NOMO-1 (cell line): ENCODE data around the gene PCARE.

Experiments
- DNase-seq, 2 experiments: peaks; one replicate each; lab custom pipeline; 2025; ENCODE audit not compliant: unreplicated experiment in 2 of 2; lab: John Stamatoyannopoulos, UW

Gene PCARE

GRCh38 chr2:29064346-29064715 is 10.0 kb downstream of the PCARE start:
- no peak for DNase-seq

DNA sequence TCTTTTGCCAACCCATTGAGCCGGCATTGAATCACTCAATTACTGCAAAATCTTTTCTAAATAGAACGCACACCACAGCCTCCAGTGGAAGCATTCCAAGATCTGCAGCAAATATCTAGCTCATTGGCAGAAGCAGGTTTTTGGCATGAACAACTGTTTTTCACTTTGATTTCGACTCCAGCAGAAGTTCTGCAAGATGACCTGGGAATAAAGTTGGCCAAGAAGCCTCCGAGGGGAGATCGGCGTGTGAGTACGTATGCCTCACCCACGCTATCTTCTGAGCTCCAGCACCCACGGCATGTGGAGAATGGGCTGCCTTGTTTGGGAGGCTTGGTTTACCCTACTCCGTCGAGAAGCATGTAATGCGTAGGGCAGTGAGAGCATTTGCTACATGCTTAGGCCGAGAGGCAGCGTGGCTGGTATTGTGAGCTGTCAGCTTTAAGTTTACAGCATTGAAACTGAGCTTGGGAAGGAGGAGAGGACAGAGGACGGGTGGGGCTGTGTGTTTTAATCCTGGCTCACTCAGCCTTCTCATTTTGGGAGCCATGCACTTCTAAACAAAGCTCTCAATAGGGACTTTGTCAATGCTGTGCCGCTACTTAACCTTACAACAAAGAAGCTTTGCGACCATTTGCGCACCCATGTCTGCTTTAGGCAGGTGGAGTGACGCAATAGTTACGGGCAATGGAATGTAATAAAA is 10.5 kb downstream of the PCARE start:
- no peak for DNase-seq

DNA sequence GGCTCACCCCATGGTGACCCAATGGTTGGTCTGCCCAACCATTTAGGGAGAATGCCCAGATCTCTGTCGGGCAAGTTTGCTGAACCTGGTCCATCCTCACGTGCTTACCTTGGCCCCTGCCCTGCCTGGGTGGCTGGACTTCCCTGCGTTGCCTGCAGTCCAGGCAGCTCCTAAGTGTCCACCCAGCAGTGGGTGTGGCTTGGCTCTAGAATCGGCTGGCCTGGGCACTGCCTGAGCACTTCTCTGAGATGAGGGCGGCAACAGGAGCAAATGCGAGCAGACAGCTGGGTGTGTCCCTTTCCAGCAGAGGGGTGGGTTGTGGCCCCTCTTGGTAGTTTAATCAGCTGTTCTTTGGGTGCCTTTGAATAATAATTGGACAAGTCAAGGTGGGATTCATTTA is 11.3 kb downstream of the PCARE start:
- DNase-seq, result no peak

DNA sequence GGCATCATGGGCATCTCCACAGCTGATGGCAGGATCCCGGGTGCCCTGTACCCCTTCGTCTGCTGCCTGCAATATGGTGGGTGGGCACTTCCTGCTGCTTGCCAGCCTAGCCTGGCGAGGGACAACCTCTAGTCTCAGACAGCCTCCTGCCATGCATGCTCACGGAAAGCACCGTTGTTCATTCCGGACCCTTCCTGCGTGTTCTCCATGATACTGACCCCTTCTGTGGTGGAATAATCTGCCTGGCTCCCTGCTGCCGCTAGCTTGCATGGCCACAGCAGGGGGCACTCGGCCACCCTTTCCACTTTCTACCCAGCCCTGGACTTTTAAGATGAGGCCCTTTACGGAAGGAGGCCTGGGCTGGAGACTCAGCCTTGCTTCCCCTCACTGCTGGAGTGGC is 12.0 kb downstream of the PCARE start:
- DNase-seq, result no peak

- no peak for DNase-seq
These were observed 12.7 kb downstream of the PCARE start for GRCh38 chr2:29061616-29062015.

GRCh38 chr2:29061176-29061575 is 13.1 kb downstream of the PCARE start:
- DNase-seq, result no peak

DNA sequence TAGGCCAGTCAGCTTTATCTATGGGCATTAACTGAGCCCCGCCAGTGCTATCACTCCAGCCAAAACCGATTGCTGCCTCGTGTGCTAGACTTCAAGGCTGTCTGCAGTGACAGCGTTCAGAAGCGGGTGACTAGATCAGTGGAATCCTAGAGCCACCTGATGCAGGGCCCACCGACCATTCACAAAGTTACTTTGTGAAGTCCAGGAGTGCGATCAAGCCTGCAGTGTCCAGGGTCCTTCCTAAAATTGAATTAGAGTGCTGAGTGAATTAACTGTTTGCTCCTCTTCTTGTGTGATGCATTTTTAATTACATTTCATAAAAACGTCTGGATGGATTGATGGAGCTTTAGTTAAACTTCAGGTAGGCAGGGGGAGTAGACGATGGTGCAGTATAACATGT is 13.9 kb downstream of the PCARE start:
- DNase-seq, result no peak

- no peak for DNase-seq
These were observed 14.7 kb downstream of the PCARE start for GRCh38 chr2:29059624-29060023.

DNA sequence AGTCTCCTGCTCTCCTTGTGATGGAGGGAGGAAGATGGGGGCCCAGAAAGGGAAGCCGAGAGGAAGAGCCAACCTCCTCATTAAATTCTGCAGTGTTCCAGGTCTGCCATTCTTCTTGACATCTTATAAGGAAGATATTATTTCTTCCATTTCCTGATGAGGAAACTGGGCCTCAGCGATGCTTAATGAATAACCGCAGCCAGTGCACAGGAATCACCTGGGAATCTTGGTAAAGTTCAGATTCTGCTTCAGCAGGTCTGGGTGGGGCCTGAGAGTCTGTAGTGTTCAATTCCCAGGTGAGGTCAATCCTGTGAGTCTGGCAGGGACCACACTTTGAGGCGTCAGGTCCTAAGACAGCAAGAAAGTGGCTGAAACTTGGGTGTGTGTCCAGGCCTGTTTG is 17.3 kb downstream of the PCARE start:
- DNase-seq, result no peak

DNA sequence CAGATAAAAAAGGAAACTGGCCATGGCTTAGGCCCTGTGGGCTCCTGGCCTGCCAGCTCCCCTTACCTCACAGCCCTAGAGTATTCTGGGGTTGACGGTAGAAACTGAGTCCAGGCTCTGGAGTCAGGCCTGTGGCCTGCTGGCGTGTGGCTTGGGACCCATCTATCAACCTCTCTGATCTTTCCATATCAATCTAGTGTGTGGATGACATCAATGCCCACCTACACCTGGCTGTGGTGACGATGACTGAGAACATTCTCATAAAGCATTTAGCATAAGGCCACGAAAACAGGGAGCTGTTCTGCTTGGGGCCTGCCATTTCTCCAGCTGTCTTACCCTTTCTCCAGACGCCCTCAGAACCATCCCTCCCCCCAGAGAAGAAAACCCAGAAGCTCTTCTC is 17.9 kb downstream of the PCARE start:
- no peak for DNase-seq

- no peak for DNase-seq
These were observed 18.7 kb downstream of the PCARE start for GRCh38 chr2:29055601-29056000.

DNA sequence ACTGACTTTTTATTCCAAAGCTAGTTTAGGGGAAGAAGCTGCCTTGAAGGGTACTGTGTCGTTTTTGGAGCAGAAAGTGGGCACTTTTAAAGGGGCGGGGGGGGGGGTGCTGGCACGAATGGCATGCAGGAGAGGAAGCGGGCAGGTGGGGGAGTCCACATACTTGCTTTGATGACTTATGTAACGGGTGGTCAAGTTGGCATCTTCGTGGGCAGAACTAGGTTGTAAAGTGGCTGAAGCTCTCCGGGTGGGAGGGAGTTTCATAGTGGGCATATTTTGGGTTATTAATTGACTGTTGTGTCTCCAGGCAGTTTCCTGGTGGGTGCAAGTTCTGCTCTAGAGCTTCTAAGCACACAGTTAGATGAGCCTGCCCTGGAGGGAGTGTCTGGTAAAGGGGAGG is 19.9 kb downstream of the PCARE start:
- DNase-seq, result no peak

DNA sequence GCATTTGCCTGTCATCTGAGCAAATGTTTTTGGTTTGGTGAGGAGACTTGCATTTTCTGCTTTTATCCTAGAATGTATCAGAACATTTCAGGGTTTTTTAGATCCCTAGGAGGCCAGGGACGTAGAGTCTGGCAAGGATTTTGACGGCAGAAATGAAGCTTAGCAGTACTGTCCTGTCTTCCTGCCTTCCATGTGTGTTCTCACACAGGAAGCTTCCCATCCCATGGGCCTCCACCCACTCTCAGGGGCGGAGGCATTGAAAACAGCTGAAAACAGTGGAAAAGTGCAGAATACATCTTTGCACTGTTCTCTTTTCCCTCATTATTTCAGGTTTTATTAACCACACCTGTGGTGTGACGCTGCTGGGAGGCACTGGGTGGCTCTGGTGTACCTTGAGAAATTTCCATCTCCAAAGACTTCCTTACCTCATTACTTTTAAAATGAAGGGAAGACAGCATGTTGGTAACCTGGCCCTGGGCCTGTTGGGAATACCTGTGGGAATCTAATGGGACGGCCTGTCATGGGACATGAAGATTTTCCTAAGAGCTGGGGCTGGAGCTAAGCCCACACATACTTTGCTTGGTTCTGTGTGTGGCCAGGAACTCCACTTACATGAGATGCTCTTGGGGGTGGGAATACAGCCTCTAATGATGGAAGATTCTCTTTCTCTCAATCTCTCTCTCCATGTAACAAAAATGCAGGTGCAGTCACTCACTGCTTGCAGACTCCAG is 20.5 kb downstream of the PCARE start:
- DNase-seq, result no peak

- no peak for DNase-seq
These were observed 21.1 kb downstream of the PCARE start for GRCh38 chr2:29053223-29053622.

GRCh38 chr2:29052807-29053206 is 21.5 kb downstream of the PCARE start:
- DNase-seq, result no peak

DNA sequence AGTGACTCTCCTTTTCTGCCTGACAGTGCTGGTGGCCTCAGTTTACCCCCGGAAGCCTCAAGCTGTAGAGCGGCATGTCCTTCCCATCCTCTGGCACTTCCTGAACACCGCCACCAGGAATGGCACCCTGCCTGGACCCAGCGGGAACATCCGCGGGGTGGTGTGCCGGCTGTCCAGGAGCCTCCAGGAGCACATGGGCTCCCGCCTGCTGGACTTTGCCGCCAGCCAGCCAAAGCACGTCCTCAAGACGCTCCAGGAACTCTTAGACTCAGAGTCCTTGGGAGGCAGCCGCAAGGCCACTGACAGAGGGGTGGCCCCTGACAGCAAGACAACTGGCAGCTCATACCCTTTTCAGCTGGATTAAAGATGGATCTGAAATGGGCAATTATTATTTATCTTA is 22.6 kb downstream of the PCARE start:
- no peak for DNase-seq

DNA sequence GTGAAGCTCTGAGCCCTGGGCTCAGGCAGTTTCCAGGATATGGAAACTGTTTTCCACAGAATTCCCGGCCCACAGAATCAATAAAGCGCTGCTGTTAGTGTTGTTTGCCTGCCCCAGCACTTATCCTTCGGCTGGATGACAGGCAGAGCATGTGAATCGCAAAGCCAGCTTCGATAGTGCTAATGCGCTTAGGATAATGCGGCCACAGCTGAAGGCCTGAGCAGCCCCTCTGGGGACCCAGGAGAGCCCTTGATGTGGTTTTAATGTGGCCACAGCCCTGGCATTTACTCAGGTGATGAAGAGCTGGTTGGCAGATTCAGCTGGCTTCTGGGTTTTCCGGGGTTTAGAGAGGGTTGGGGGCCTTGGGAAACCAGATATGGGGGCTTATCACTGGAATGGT is 23.7 kb downstream of the PCARE start:
- DNase-seq, result no peak

DNA sequence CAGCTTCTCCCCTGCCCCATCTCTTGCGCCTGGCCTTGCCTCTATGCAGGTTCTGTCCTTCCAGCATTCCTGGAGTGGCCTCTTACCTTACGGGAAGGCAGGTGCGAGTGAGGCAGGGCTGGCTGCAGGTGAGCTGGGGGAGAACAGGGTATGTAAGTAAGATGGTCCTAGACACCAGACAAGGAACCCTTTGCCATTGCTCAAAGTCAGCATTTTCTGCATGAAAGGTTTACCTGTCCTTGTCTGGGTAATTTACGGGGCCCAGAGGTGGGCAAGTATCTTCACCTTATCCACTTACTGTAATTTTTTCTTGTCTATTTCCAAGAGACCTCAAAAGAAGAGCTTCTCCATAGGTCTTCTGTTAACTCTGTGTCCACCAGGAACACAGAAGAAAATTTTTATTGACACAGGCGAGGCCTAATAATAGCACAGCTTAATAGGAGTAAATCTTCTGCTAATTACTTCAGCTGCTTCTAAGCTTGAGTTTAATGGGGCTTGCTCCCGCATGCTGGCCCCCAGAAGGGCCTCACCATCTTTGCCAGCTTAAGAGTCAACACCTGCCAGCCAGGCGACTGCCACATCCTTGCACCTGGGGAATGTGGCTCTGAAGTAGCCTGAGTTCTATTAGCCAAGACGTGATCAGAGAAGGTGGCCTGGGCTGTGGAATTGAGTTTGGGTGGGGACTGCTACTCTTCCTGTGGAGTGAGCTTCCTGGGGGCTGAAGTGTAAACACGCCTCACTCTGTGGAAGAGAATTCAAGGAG is 27.1 kb downstream of the PCARE start:
- no peak for DNase-seq

DNA sequence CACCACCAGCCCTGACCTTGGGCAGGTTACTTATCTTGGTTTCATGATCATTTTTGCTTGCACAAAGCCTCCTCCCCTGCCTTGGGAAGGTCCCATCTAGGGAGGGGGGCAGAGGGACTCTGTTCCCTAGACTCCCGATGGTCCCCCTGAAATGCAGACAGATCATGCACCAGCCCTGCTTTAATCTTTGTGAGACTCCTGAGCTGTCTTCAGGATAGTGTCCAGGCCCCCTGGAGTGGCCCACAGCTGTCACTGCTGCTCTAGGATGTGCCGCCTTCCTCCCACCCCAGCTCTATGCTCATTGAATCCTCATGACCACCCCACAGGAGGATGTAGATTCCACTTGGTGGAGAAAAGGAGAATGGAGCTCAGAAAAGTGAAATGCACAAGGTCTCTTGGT is 28.0 kb downstream of the PCARE start:
- no peak for DNase-seq

GRCh38 chr2:29044459-29044858 is 29.9 kb downstream of the PCARE start:
- DNase-seq, result no peak

GRCh38 chr2:29042561-29043075 is 31.7 kb downstream of the PCARE start:
- no peak for DNase-seq
